MCF 10A (cell line): ENCODE measurements around the gene PCSK6. TPM values are rescaled to one million over a fixed set of nuclear protein-coding genes. Genes with fewer than 3 reads are reported as not detected.

ENCODE experiments used
- BruUV-seq: library from RNA; stranded (reverse); fragments of 400-500 nt; replicated peaks from 2 replicates; lab custom pipeline; 2021; lab: Mats Ljungman, UMichigan
- CTCF ChIA-PET: fragments of 300-600 bp; sonication (Branson Sonifier 250); formaldehyde crosslinking; extraction: SDS; loops from one replicate; lab custom pipeline; 2021; ENCODE audit warnings: antibody characterized with exemption, inconsistent platforms; lab: Yijun Ruan, JAX
- POLR2A ChIA-PET: fragments of 300-600, 350-650 bp; sonication (Branson Sonifier 250); formaldehyde crosslinking; extraction: SDS; loops from one replicate; lab custom pipeline; 2020; ENCODE audit warnings: antibody characterized with exemption, inconsistent platforms; lab: Yijun Ruan, JAX
- DNase-seq: peaks from one replicate; pipeline ENCODE4 v3.0.0-alpha.2; 2018; ENCODE audit not compliant: unreplicated experiment
- H3K27ac Mint-ChIP-seq: one replicate; pipeline ENCODE4 v1.8.0; 2022; ENCODE audit warnings: mild to moderate bottlenecking, low read depth, mixed read lengths; ENCODE audit not compliant: unreplicated experiment
- H3K27me3 Mint-ChIP-seq: one replicate; pipeline ENCODE4 v1.8.0; 2022; ENCODE audit warnings: mixed read lengths; ENCODE audit not compliant: insufficient read depth, unreplicated experiment
- H3K36me3 Mint-ChIP-seq: one replicate; pipeline ENCODE4 v1.8.0; 2022; ENCODE audit warnings: mild to moderate bottlenecking, moderate library complexity, mixed read lengths; ENCODE audit not compliant: insufficient read depth, unreplicated experiment
- H3K4me1 Mint-ChIP-seq: one replicate; pipeline ENCODE4 v1.8.0; 2022; ENCODE audit warnings: mixed read lengths; ENCODE audit not compliant: insufficient read depth, unreplicated experiment
- H3K4me3 Mint-ChIP-seq: one replicate; pipeline ENCODE4 v1.8.0; 2022; ENCODE audit warnings: mild to moderate bottlenecking, moderate library complexity, mixed read lengths; ENCODE audit not compliant: unreplicated experiment
- H3K9me3 Mint-ChIP-seq: one replicate; pipeline ENCODE4 v1.8.0; 2022; ENCODE audit warnings: mixed read lengths; ENCODE audit not compliant: unreplicated experiment
- intact Hi-C: fragments of 100-400 bp; cut with micrococcal nuclease; formaldehyde crosslinking; loops from 2 replicates; pipeline ENCODE4 v1.14.1; 2022
- total RNA-seq: library from RNA; stranded (reverse); gene quantifications from 2 replicates; pipeline ENCODE4 v1.2.3, GENCODE V29; 2022
- TF ChIP-seq, protein P1 (sequence below): fragments of 200-600 bp; IDR thresholded peaks from one replicate; pipeline ENCODE4 v1.8.0; 2022; ENCODE audit warnings: antibody characterized with exemption, mild to moderate bottlenecking; ENCODE audit not compliant: unreplicated experiment

Gene PCSK6
- total RNA-seq, 1 experiment from 2014 or later = 30.8 TPM

DNA sequence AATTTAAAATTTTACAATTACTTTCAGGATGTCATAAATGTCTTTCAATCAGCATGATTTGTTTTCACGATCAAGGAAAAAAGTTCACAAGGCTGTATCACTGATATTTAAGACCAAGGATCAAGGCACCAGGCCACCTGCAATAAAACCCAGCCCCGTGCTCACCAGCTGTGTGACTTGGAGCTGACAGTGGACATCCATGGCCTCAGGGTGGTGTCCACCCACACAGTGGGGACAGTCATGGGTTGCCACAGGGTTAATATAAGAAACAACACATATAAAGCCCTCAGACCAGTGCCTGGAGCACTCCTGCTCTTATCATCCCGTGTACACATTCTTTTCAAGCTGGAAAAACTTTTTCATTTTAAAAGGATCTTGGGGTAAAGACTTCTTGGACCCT lies 56.5 kb downstream of the PCSK6 start:
- no TSS peak for BruUV-seq
- ChIA-PET CTCF (no interaction called here), POLR2A (no interaction called here)
- H3K36me3 Mint-ChIP-seq = peaks cover 19% of the 10 kb centered on the region
- H3K27ac Mint-ChIP-seq = peak overlapping the region; percentile 35
- H3K9me3 Mint-ChIP-seq = no peaks in the 10 kb centered on the region
- H3K27me3 Mint-ChIP-seq = no peaks in the 10 kb centered on the region
- TF ChIP-seq, protein P1, sequence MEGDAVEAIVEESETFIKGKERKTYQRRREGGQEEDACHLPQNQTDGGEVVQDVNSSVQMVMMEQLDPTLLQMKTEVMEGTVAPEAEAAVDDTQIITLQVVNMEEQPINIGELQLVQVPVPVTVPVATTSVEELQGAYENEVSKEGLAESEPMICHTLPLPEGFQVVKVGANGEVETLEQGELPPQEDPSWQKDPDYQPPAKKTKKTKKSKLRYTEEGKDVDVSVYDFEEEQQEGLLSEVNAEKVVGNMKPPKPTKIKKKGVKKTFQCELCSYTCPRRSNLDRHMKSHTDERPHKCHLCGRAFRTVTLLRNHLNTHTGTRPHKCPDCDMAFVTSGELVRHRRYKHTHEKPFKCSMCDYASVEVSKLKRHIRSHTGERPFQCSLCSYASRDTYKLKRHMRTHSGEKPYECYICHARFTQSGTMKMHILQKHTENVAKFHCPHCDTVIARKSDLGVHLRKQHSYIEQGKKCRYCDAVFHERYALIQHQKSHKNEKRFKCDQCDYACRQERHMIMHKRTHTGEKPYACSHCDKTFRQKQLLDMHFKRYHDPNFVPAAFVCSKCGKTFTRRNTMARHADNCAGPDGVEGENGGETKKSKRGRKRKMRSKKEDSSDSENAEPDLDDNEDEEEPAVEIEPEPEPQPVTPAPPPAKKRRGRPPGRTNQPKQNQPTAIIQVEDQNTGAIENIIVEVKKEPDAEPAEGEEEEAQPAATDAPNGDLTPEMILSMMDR = no peak
- H3K4me3 Mint-ChIP-seq = no peak overlapping the region
- intact Hi-C loops = no loop called here
- H3K4me1 Mint-ChIP-seq = no peaks in the 10 kb centered on the region
- no peak for DNase-seq

DNA sequence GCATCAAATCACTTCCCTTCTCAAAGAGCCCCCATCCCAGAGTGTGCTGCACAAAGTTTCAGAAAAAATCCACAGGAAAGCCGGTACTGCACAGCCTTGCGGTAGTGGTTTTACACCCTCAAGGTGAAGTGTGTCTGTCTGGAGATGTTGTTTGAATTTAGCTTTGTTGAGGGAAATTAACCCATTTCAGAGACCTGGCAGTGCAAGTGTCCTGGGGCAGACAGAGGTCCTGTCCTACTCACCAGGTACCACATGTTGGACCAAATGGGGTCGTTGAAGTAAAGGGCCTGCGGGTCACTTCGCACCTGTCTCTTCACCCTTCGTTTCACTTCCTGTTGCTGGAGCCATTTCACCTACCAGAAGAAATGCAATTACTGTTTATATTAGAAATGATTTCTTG lies 57.8 kb downstream of the PCSK6 start:
- no peaks in the 10 kb centered on the region for H3K27me3 Mint-ChIP-seq
- POLR2A ChIA-PET = no interaction called here
- no TSS peak for BruUV-seq

DNA sequence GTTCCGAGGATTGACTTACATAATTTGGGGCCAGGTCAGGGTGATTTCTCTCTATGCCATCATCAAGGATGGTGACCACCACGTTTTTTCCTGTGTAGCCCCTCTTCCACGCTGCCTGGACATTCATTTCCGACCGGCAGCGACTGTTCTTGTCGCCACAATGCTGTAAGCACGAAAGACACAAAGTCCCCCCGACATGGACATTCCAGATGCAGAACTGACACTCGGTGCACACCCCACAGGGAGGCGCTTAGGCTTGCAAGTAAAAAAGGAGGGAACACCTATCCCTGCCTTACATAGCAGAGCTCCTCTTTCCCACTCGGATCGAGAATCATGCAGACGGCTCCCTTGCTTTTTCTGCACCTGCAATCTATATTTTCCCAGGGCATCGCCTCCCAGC lies 58.2 kb downstream of the PCSK6 start:
- no TSS peak for BruUV-seq
- CTCF ChIA-PET = no interaction called here
- H3K27ac Mint-ChIP-seq = no peak overlapping the region
- no peak overlapping the region for H3K4me3 Mint-ChIP-seq
- intact Hi-C loops = no loop called here
- POLR2A ChIA-PET = no interaction called here
- no peaks in the 10 kb centered on the region for H3K9me3 Mint-ChIP-seq
- no peaks in the 10 kb centered on the region for H3K27me3 Mint-ChIP-seq
- H3K4me1 Mint-ChIP-seq = no peaks in the 10 kb centered on the region
- TF ChIP-seq, protein P1 = no peak
- H3K36me3 Mint-ChIP-seq = peaks cover 21% of the 10 kb centered on the region
- DNase-seq = no peak

More for the DNA sequence above, 57.8 kb downstream of the PCSK6 start:
- CTCF ChIA-PET = no interaction called here
- TF ChIP-seq, protein P1 = no peak
- intact Hi-C loops = no loop called here
- no peaks in the 10 kb centered on the region for H3K4me1 Mint-ChIP-seq
- no peak overlapping the region for H3K4me3 Mint-ChIP-seq
- DNase-seq = no peak
- H3K27ac Mint-ChIP-seq = no peak overlapping the region
- H3K9me3 Mint-ChIP-seq = no peaks in the 10 kb centered on the region
- H3K36me3 Mint-ChIP-seq = peaks cover 21% of the 10 kb centered on the region

DNA sequence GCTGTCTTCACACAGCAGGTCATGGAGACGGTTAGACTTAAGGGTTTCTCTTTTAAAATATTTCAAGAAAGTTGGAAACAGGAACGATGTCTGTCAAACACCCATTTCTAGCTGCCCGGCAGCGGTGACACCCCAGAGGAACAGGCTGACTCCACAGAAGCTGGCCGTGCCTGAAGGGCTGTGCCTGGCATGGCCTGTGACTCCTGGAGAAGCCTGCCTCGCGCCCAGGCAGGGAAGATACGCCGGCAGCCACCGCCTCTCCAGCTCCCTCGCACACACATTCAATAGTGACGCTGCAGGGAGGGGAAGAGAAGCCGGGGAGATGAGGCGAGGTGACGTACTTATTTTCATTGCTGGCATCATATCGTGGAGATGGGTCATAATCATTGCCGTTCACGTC lies 59.9 kb downstream of the PCSK6 start:
- no peaks in the 10 kb centered on the region for H3K4me1 Mint-ChIP-seq
- ChIA-PET POLR2A (no interaction called here), CTCF (no interaction called here)
- H3K27ac Mint-ChIP-seq = no peak overlapping the region
- H3K36me3 Mint-ChIP-seq = peaks cover 21% of the 10 kb centered on the region
- no TSS peak for BruUV-seq
- TF ChIP-seq, protein P1 = no peak
- H3K4me3 Mint-ChIP-seq = no peak overlapping the region
- intact Hi-C loops = no loop called here
- no peaks in the 10 kb centered on the region for H3K27me3 Mint-ChIP-seq
- no peak for DNase-seq
- no peaks in the 10 kb centered on the region for H3K9me3 Mint-ChIP-seq
